ENCODE results near the gene OR51G2.

- TF ChIP-seq ELF1 (IDR thresholded peaks at IDR 0.05) (no peak), CTCF (IDR thresholded peaks at IDR 0.05) (no peak), EZH2phosphoT487 (IDR thresholded peaks at IDR 0.05; ENCODE audit: borderline replicate concordance, low read depth) (no peak), YY1 (IDR thresholded peaks at IDR 0.05; ENCODE audit: low read depth) (no peak), USF2 (IDR thresholded peaks at IDR 0.05; ENCODE audit: borderline replicate concordance, low read depth, low read length) (no peak), POLR2AphosphoS5 (IDR thresholded peaks at IDR 0.05; ENCODE audit: low read depth, low read length) (no peak), SMC3 (IDR thresholded peaks at IDR 0.05; ENCODE audit: low read depth, low read length) (no peak), REST (IDR thresholded peaks at IDR 0.05; ENCODE audit: low read depth, low read length) (no peak), MXI1 (IDR thresholded peaks at IDR 0.05; ENCODE audit: low read depth, low read length) (no peak), RXRA (IDR thresholded peaks at IDR 0.05; ENCODE audit: borderline replicate concordance, low read depth) (no peak), SIN3A (IDR thresholded peaks at IDR 0.05; ENCODE audit: borderline replicate concordance, low read depth, low read length) (no peak), TAF1 (IDR thresholded peaks at IDR 0.05; ENCODE audit: borderline replicate concordance, low read depth, low read length) (no peak), TCF12 (IDR thresholded peaks at IDR 0.05) (no peak), ZBTB33 (IDR thresholded peaks at IDR 0.05; ENCODE audit: borderline replicate concordance, low read depth) (no peak)
Observed at GRCh38 chr11:4921796-4922195, 2.6 kb upstream of the OR51G2 start.

All from SK-N-SH (cell line).